ENCODE results near the gene RPS16.

- TF ChIP-seq, protein P1, sequence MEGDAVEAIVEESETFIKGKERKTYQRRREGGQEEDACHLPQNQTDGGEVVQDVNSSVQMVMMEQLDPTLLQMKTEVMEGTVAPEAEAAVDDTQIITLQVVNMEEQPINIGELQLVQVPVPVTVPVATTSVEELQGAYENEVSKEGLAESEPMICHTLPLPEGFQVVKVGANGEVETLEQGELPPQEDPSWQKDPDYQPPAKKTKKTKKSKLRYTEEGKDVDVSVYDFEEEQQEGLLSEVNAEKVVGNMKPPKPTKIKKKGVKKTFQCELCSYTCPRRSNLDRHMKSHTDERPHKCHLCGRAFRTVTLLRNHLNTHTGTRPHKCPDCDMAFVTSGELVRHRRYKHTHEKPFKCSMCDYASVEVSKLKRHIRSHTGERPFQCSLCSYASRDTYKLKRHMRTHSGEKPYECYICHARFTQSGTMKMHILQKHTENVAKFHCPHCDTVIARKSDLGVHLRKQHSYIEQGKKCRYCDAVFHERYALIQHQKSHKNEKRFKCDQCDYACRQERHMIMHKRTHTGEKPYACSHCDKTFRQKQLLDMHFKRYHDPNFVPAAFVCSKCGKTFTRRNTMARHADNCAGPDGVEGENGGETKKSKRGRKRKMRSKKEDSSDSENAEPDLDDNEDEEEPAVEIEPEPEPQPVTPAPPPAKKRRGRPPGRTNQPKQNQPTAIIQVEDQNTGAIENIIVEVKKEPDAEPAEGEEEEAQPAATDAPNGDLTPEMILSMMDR (IDR thresholded peaks at IDR 0.05), result no peak
- TF ChIP-seq POLR2A (IDR thresholded peaks at IDR 0.05), result no peak
These were observed 18.1 kb downstream of the RPS16 start for GRCh38 chr19:39417463-39418181.
